ENCODE results near the gene OMP.
"Not testable (repeated sequence)": the region's sequence is repeated elsewhere in the genome, so short reads cannot be mapped to it uniquely, and the experiment has no call there.

Gene OMP

GRCh38 chr11:77093987-77094840 is 8.4 kb upstream of the OMP start:
- TF ChIP-seq CTCF (IDR thresholded peaks at IDR 0.05; ENCODE audit: borderline replicate concordance, control extremely low read depth, extremely low read depth, insufficient read depth, missing control alignments): no peak
- in situ Hi-C loops (cut with MboI; ENCODE audit: low sequenced_read_pairs, unreplicated experiment): loop anchor here (5.0 kb wide), 1 partner anchor 37 kb away; no protein-coding TSS in a partner anchor
- DNase-seq (ENCODE audit: low spot score): no peak

DNA sequence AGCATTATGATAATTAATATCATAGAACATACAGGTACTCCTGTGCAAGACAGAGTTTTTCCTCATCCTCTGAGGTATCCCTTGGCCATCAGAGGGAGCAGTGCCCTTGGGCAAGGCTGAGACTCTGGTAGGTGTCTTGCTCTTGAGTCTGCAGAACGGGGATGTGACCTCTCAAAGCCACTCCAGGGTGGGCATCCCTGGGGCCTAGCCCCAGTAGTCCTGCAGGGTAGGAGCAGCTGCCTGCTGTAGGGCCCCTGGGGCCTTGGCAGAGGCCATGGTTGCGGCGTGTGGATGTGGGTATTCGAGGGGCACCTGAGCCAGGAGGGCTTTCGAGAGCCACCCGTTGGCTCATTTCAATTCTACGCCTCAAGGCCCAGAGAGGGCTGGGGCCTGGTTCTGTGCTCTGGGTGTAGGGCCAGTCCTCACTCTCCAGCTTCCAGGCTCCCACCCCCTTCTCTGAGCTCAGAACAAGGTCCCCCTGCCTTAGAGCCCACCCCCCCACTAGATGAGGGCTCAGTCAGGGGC is 7.7 kb upstream of the OMP start:
- no peak for DNase-seq (ENCODE audit: low spot score)
- TF ChIP-seq CTCF (IDR thresholded peaks at IDR 0.05; ENCODE audit: borderline replicate concordance, control extremely low read depth, extremely low read depth, insufficient read depth, missing control alignments): no peak
- in situ Hi-C loops (cut with MboI; ENCODE audit: low sequenced_read_pairs, unreplicated experiment): loop anchor here (5.0 kb wide), 1 partner anchor 38 kb away; no protein-coding TSS in a partner anchor

GRCh38 chr11:77095551-77096490 is 6.8 kb upstream of the OMP start:
- no peak for TF ChIP-seq CTCF (IDR thresholded peaks at IDR 0.05; ENCODE audit: borderline replicate concordance, control extremely low read depth, extremely low read depth, insufficient read depth, missing control alignments)
- no peak for DNase-seq (ENCODE audit: low spot score)
- in situ Hi-C loops (cut with MboI; ENCODE audit: low sequenced_read_pairs, unreplicated experiment): no loop called here

DNA sequence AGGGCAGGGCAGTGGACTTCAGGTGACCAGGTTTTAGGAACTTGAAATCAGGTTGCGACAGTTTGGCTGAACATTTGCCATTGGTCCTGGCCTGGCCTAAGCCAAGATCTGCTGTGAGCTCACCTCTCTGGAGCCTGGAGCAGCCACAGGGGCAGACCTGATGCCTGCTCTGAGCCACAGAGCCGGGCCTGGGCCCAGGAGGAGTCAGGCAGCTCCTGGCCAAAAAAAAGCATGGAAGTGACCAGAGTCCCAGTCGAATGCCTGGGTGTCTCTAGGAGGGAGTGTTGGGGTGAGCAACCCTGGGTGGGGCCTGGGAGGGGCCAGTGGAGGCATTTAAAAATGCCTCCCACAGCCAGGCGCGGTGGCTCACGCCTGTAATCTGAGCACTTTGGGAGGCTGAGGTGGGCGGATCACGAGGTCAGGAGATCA is 6.0 kb upstream of the OMP start:
- no peak for TF ChIP-seq CTCF (IDR thresholded peaks at IDR 0.05; ENCODE audit: borderline replicate concordance, control extremely low read depth, extremely low read depth, insufficient read depth, missing control alignments)
- in situ Hi-C loops (cut with MboI; ENCODE audit: low sequenced_read_pairs, unreplicated experiment): no loop called here

DNA sequence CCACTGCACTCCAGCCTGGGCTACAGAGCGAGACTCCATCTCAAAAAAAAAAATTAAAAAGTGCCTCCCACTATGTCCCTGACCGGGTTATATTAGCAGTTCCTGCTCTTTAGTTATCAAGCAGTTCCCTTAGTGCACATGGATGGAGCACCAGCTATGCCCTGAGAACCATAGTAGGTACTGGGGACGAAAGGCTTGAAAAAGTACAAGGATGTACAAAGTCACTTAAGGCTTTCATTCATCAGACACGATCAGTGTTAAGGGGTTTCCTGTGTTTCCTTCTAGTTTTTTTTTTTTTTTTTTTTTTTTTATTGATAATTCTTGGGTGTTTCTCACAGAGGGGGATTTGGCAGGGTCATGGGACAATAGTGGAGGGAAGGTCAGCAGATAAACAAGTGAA is 5.5 kb upstream of the OMP start:
- in situ Hi-C loops (cut with MboI; ENCODE audit: low sequenced_read_pairs, unreplicated experiment); DNase-seq (ENCODE audit: low spot score): not testable (repeated sequence)

More for the DNA sequence above, 6.0 kb upstream of the OMP start:
- DNase-seq (ENCODE audit: low spot score): no peak

DNA sequence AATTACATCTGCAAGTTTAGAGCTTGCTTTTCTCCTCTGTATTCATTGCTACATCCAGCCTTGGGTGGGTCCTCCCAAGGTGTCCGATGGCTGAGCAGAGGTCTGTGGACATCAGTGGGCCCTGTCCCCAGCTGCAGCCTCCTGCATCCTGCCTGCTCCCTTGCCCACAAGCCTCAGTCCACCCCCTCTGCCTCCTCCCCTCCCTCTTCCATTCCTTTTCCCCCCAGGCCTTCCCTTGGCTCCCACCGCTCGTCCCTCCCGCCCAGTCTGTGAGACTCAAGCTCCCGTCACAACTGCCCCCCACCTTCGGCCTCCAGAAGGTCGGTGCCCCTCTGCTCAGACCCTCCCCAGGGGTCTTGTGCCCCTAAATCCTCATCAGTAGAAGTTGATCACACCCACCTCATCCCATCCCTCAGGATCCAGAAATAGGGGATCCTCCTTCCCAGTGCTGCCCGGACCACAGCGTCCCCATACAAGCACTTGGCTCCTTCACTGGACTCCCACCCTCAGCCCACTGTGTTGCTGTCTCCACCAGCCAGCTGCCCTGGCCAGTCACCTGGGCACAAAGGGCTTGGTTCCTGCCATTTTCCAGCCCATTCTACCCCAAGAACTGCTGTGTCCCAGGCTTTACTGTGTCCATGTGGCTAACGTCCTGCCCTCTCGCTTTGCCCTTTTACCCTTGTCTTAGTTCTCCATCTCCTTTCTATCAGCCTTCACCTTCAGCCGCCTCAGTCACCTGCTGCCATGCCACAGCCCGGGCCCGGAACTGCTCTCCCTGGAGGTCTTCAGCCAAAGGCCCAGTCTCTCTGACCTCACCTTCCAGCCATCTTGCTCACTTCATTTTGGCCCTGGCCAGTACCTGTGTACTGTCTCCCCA is 2.2 kb upstream of the OMP start:
- DNase-seq (ENCODE audit: low spot score): no peak
- in situ Hi-C loops (cut with MboI; ENCODE audit: low sequenced_read_pairs, unreplicated experiment): no loop called here
- no peak for TF ChIP-seq CTCF (IDR thresholded peaks at IDR 0.05; ENCODE audit: borderline replicate concordance, control extremely low read depth, extremely low read depth, insufficient read depth, missing control alignments)

Measured in GM13976 (cell line).